ENCODE data around the gene TBC1D22B.

GRCh38 chr6:37371154-37372083 lies 113.8 kb downstream of the TBC1D22B start:
- TF ChIP-seq CTCF (IDR thresholded peaks at IDR 0.05; ENCODE audit: extremely low read depth in 1 of 2, insufficient read depth in 1 of 2, low read depth in 1 of 2, low read length in 2 of 2) (no peak), POLR2AphosphoS5 (IDR thresholded peaks at IDR 0.05; ENCODE audit: insufficient read depth, low read depth, low read length) (no peak), POLR2A (IDR thresholded peaks at IDR 0.05; ENCODE audit: low read depth, low read length) (no peak), MAX (IDR thresholded peaks at IDR 0.05; ENCODE audit: insufficient read depth, insufficient read length) (no peak)

Measured in endothelial cell of umbilical vein (primary cell).